GM12891 (cell line): ENCODE results near the gene TIGAR.

ENCODE experiments used
- POLR2A ChIP-seq: IDR thresholded peaks from 2 replicates; pipeline ENCODE4 v1.6.1; 2011; ENCODE audit warnings: low read depth, low read length, control low read depth
- TAF1 ChIP-seq: IDR thresholded peaks from 2 replicates; pipeline ENCODE4 v1.6.1; 2011; ENCODE audit warnings: low read depth, low read length, control low read depth

DNA sequence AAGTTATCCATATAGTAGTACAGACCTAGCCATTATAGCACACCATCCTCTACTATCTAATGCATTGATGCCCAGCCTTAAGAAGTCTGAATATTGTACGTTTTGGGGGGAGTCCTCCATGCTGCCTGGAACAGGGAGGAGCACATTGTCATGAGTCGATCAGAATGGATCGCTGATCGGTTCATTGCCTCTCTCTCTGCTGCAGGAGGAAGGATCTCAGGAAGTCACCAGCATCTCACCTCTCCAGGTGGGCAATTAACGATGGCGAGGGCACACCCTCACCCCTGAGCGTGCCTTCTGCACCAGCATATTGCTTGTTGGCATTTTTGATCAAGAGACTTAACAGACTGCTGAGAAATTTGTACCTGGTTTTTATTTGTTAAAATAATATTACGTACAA is 35.9 kb upstream of the TIGAR start:
- TF ChIP-seq POLR2A (no peak; the same call in 1 of the 2 replicates), TAF1 (no peak)
